ENCODE data around the gene ANXA6. TPM values are rescaled to one million over a fixed set of nuclear protein-coding genes. Genes with fewer than 3 reads are reported as not detected.
A peak's percentile ranks its signal among the peaks of the same experiment; 100 is the strongest.

ANXA6 gene
- total and polyA plus RNA-seq, 10 of the 15 experiments (the other 5 are each of a cell fraction or from before 2014, with no cell fraction given): 44.0 to 571 (median 465) TPM

DNA sequence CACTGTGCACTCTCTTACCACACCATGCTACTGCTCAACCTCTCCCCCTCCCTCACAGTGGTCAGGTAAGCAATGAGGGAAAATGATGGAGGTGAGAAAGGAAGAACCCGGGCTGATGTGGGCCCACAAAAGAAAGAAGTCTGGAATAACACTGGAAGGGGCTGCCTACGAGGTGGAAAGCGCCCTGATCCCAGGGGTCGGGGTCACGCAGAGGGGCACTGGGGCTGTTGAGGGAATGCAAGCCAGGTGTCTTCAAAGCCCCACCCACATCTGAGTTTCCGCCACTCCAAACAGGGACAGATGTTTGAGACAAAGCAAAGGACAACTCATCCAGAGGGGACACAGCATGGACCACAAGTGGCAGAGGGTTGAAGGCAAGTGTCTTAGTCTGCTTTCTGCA lies 81.0 kb downstream of the ANXA6 start:
- CTCF ChIA-PET: interaction anchor here (0.7 to 7.5 kb wide), 8 partner anchors 9 to 241 kb away, joined by 3 to 60 read pairs (median 6); no protein-coding TSS in a partner anchor
- intact Hi-C loops (cut with micrococcal nuclease; ENCODE audit: unreplicated experiment): loop anchor here (5.0 kb wide), 1 partner anchor 36 kb away; no protein-coding TSS in a partner anchor

More for the DNA sequence above, 81.0 kb downstream of the ANXA6 start:
- H2AFZ ChIP-seq (ENCODE audit: control insufficient read depth, low read depth, low read length): no peak overlapping the region
- H3K4me1 ChIP-seq (ENCODE audit: control insufficient read depth, insufficient read depth, low read length): peaks cover 41% of the 10 kb centered on the region
- peak overlapping the region; percentile 100 for H3K4me2 ChIP-seq (ENCODE audit: control insufficient read depth, insufficient read depth)
- DNase-seq (ENCODE audit: low read depth, low spot score) (no peak), ATAC-seq (no peak), FAIRE-seq (no peak)
- RAD21 ChIA-PET (ENCODE audit: unreplicated experiment): interaction anchor here (0.9 to 1.4 kb wide), 3 partner anchors 10 to 41 kb away, joined by 3 to 7 read pairs (median 4); no protein-coding TSS in a partner anchor
- H3K79me2 ChIP-seq (ENCODE audit: control insufficient read depth, insufficient read depth, low read length): peaks cover 99% of the 10 kb centered on the region
- WGBS (ENCODE audit: insufficient coverage, insufficient replicate concordance, low lambda C conversion rate, missing lambda C conversion rate): 62% methylated on average over 6 of the region's 6 CpGs
- peak overlapping the region; percentile 89 for H3K4me3 ChIP-seq
- H4K20me1 ChIP-seq (ENCODE audit: control insufficient read depth, insufficient read depth): peaks cover 26% of the 10 kb centered on the region
- H3K9ac ChIP-seq (ENCODE audit: control insufficient read depth, insufficient read depth, low read length): peak overlapping the region; percentile 53
- no peaks in the 10 kb centered on the region for H3K27me3 ChIP-seq (replicated peaks in 1 of 2; ENCODE audit: control insufficient read depth in 2 of 2, insufficient read depth in 2 of 2, low read length in 1 of 2)
- SMC1A ChIA-PET (ENCODE audit: uncharacterized antibody, unreplicated experiment): interaction anchor here (0.7 to 10.8 kb wide), 3 partner anchors 16 to 39 kb away, joined by 3 to 97 read pairs (median 3); no protein-coding TSS in a partner anchor
- BruUV-seq (replicated peaks): no TSS peak
- POLR2A ChIA-PET: interaction anchor here (0.5 to 14.3 kb wide), 4 partner anchors 9 to 48 kb away, joined by 3 to 222 read pairs (median 4); no protein-coding TSS in a partner anchor
- in situ Hi-C loops (cut with MboI): no loop called here
- H3K9me3 ChIP-seq (replicated peaks; ENCODE audit: control insufficient read depth, insufficient read depth, low read length): no peaks in the 10 kb centered on the region; the same call in 2 of the 3 replicates
- peaks cover 8 to 54% of the 10 kb centered on the region in 2 experiments for H3K36me3 ChIP-seq (ENCODE audit: control insufficient read depth in 2 of 2, insufficient read depth in 2 of 2, low read length in 1 of 2)
- TF ChIP-seq SMAD5 (IDR thresholded peaks at IDR 0.05; ENCODE audit: low read depth) (no peak), STAT3 (IDR thresholded peaks at IDR 0.05; ENCODE audit: low read depth, low read length) (no peak), NFXL1 (IDR thresholded peaks at IDR 0.05; ENCODE audit: borderline replicate concordance) (no peak), ZNF384 (IDR thresholded peaks at IDR 0.05; ENCODE audit: borderline replicate concordance, low read depth, low read length) (no peak), POLR2AphosphoS5 (IDR thresholded peaks at IDR 0.05; ENCODE audit: low read length) (0 out of 2 replicates have a peak, but pooled peaks have one; percentile 40), BACH1 (IDR thresholded peaks at IDR 0.05; ENCODE audit: borderline replicate concordance) (no peak), POLR2AphosphoS2 (IDR thresholded peaks at IDR 0.05; ENCODE audit: low read depth, low read length) (peak; percentile 27; the same call in 1 of the 2 replicates), KLF5 (IDR thresholded peaks at IDR 0.05; ENCODE audit: partially characterized antibody) (no peak), RCOR1 (conservative IDR thresholded peaks at IDR 0.05; ENCODE audit: low read depth, low read length) (no peak)
- TF ChIP-seq, protein P1, sequence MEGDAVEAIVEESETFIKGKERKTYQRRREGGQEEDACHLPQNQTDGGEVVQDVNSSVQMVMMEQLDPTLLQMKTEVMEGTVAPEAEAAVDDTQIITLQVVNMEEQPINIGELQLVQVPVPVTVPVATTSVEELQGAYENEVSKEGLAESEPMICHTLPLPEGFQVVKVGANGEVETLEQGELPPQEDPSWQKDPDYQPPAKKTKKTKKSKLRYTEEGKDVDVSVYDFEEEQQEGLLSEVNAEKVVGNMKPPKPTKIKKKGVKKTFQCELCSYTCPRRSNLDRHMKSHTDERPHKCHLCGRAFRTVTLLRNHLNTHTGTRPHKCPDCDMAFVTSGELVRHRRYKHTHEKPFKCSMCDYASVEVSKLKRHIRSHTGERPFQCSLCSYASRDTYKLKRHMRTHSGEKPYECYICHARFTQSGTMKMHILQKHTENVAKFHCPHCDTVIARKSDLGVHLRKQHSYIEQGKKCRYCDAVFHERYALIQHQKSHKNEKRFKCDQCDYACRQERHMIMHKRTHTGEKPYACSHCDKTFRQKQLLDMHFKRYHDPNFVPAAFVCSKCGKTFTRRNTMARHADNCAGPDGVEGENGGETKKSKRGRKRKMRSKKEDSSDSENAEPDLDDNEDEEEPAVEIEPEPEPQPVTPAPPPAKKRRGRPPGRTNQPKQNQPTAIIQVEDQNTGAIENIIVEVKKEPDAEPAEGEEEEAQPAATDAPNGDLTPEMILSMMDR (IDR thresholded peaks at IDR 0.05 in 2 of 3, conservative IDR thresholded peaks at IDR 0.05 in 1 of 3; ENCODE audit: control insufficient read depth in 2 of 3, extremely low read depth in 1 of 3, insufficient read depth in 1 of 3, low read depth in 3 of 3, low read length in 3 of 3): peak in 1 of 3 experiments; percentile 39; a peak in 2 of 6 replicates
- peak overlapping the region; percentile 90 for H3K27ac ChIP-seq (ENCODE audit: control insufficient read depth, insufficient read depth)
